ENCODE results near the gene CFAP54. TPM values are rescaled to one million over a fixed set of nuclear protein-coding genes. Genes with fewer than 3 reads are reported as not detected.

CFAP54 gene
- total and polyA plus RNA-seq, 12 donors = 0.08 to 1.00 (median 0.33) TPM; not detected in 2

DNA sequence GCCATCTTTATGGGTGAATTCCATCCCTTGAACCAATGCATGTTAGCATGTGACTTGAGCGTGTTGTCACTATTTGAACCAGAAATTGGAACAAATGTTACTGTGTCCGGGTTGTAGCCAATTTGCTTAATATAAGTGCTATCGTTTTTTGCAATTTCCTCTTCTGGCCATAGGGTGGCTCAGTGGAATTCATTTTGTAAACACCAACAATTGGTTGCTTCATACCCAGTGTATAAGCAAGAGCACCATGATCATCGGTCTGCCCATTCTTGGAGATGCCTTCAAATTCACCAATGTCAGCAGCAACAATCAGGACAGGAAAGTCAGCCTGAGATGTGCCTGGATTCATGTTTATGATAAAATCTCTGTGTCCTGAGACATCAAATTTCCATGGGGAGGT is 412.7 kb downstream of the CFAP54 start:
- Histone ChIP-seq H3K36me3 (replicated peaks in 1 of 2) (no peaks in the 10 kb centered on the region), H3K4me3 (no peak overlapping the region), H3K4me1 (replicated peaks in 1 of 2) (peaks cover 0 to 5% of the 10 kb centered on the region in 2 donors), H3K9me3 (replicated peaks in 1 of 3) (no peaks in the 10 kb centered on the region), H3K27ac (no peak overlapping the region), H3K27me3 (no peaks in the 10 kb centered on the region)
- intact Hi-C loops (cut with DNase I) = no loop called here
- TF ChIP-seq, protein P1, sequence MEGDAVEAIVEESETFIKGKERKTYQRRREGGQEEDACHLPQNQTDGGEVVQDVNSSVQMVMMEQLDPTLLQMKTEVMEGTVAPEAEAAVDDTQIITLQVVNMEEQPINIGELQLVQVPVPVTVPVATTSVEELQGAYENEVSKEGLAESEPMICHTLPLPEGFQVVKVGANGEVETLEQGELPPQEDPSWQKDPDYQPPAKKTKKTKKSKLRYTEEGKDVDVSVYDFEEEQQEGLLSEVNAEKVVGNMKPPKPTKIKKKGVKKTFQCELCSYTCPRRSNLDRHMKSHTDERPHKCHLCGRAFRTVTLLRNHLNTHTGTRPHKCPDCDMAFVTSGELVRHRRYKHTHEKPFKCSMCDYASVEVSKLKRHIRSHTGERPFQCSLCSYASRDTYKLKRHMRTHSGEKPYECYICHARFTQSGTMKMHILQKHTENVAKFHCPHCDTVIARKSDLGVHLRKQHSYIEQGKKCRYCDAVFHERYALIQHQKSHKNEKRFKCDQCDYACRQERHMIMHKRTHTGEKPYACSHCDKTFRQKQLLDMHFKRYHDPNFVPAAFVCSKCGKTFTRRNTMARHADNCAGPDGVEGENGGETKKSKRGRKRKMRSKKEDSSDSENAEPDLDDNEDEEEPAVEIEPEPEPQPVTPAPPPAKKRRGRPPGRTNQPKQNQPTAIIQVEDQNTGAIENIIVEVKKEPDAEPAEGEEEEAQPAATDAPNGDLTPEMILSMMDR (IDR thresholded peaks at IDR 0.05) = no peak
- no peak for TF ChIP-seq POLR2A (IDR thresholded peaks at IDR 0.05)
- DNase-seq = no peak
- WGBS, 4 donors = 63 to 81% (median 74%) methylated on average over 4 of the region's 4 CpGs

DNA sequence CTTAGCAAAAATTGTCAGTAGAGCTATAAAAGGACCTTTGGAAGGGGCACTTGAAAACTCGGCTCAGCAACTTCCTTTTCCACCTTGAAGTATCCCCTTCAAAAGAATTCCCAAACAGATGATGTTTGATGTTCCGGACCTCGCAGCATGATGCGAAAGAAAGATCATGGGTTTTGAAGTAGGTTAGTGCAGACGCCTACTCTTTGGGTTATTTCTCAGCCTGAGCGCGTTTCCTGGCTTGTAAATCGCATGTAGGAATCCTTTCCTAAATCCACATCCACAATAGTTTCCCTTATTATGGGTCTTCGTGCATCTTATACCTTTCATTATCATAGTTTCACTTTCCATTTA is 417.1 kb downstream of the CFAP54 start:
- intact Hi-C loops (cut with DNase I) = no loop called here
- peak in 1 of 7 donors; percentile 22 for DNase-seq
- peak overlapping the region; percentile 94 to 97 (median 95) for H3K4me3 ChIP-seq
- peaks cover 4 to 15% of the 10 kb centered on the region in 2 donors for H3K4me1 ChIP-seq (replicated peaks in 1 of 2)
- 29 to 33% (median 30%) methylated on average over 9 of the region's 9 CpGs for WGBS, 4 donors
- H3K27ac ChIP-seq = peak overlapping the region in 4 of 5 donors; percentile 67 to 86 (median 80)
- TF ChIP-seq, protein P1 (IDR thresholded peaks at IDR 0.05) = no peak
- TF ChIP-seq POLR2A (IDR thresholded peaks at IDR 0.05) = no peak
- no peaks in the 10 kb centered on the region for H3K36me3 ChIP-seq (replicated peaks in 1 of 2)
- no peaks in the 10 kb centered on the region for H3K27me3 ChIP-seq
- no peaks in the 10 kb centered on the region for H3K9me3 ChIP-seq (replicated peaks in 1 of 3)

DNA sequence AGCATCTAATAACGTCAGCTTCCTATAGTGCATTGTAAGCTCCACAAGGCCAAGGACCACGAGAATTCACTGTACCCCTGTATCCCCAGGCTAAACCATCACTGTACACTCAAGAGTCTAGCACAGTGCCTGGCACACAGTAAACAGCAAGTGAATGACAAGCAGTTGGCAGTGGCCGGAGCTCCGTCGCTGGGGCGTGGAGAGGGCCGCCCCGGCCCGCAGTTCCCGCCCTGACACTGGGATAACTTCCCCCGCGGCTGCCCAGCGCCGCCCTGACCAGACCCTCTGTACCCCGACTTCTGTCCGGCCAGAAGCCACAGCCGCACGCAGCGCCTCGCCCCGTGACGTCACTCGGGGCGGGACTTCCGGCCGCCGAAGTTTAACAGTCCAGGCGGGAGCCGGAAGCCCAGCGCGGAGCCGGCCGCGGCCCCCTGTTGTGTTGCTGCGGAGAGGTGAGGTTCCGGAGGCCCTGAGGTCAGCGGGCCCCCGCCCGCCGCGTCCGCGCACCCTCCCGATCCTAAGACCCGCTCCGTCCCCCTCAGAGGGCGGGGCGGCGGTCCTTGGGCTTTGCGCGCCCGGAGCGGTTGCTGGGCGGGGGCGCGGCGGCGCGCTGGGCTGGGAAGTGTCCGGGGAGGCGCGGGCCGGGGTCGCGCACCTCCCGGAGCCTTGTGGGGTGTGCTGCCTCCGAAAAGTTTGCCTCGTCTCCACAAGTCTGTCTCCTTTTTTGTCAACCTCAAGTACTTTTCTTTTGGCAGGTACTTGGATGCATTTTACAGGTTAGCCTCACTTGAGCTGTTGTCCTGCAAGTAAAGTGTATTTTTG is 417.7 kb downstream of the CFAP54 start, which contains the start of gene NEDD1:
Gene NEDD1 (plus strand): TSS at position 409 of the 822 bp plus-strand sequence. CDS start 2,503 bp downstream, outside the sequence.
- Histone ChIP-seq H3K27ac (peak within 1 kb of the TSS in 4 of 5 donors; percentile 67 to 86 (median 80)), H3K4me3 (peak within 1 kb of the TSS; percentile 94 to 97 (median 95)), H3K27me3 (no peaks in the 10 kb centered on the region), H3K9me3 (replicated peaks in 1 of 3) (no peaks in the 10 kb centered on the region), H3K4me1 (replicated peaks in 1 of 2) (peaks cover 4 to 15% of the 10 kb centered on the region in 2 donors), H3K36me3 (replicated peaks in 1 of 2) (no peaks in the 10 kb centered on the region)
- TF ChIP-seq, protein P1 (IDR thresholded peaks at IDR 0.05) = no peak
- peak in 1 of 2 donors; percentile 57 for TF ChIP-seq POLR2A (IDR thresholded peaks at IDR 0.05)
- intact Hi-C loops (cut with DNase I) = no loop called here
- 0 to 1% (median 0%) methylated on average over 19 to 68 of the region's 68 CpGs for WGBS, 4 donors
- peak; percentile 76 to 86 (median 83) for DNase-seq

DNA sequence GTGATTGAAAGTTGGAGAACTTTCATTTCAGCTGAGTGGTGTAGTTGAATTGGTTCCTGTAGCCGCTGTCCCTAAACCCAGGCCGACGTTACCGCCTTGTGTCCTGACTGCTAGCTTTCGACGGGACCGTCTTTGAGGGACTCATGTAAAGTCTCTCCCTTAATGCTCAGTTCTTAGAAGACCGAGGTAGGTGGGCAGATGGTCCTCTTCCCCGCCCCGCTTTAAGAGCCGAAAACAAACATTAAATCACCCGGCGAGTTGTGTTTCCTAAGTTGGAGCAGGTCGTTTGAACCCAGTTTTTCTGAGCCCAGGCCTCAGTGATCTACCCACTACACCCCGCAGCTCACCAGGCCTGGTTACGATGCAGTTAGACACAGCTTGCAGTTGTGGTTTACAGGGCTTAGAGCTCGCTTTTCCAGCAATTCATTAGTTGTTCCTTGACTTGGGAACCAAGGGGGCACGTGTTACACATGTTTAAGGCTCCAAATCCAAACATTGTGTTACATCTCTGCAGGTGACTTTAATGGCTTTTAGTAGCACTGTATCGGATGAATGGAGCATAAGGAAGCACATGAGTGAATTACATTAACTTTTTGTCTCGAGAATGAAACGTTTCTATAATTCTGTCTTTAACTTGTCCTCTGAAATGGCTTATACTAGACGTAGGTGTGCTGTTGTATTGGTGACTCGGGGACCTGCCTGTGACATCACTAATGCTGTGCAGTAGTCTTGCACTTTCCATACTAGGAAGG is 418.5 kb downstream of the CFAP54 start:
- intact Hi-C loops (cut with DNase I) = no loop called here
- no peaks in the 10 kb centered on the region for H3K9me3 ChIP-seq (replicated peaks in 1 of 3)
- no peak for TF ChIP-seq POLR2A (IDR thresholded peaks at IDR 0.05)
- TF ChIP-seq, protein P1 (IDR thresholded peaks at IDR 0.05) = no peak
- WGBS, 4 donors = 10 to 15% (median 12%) methylated on average over 17 to 23 of the region's 23 CpGs
- H3K27ac ChIP-seq = peak overlapping the region in 3 of 5 donors; percentile 78 to 86 (median 82)
- no peaks in the 10 kb centered on the region for H3K27me3 ChIP-seq
- DNase-seq = peak in 5 of 7 donors; percentile 14 to 23 (median 19)
- no peaks in the 10 kb centered on the region for H3K36me3 ChIP-seq (replicated peaks in 1 of 2)
- peak overlapping the region; percentile 94 to 97 (median 95) for H3K4me3 ChIP-seq
- peaks cover 4 to 15% of the 10 kb centered on the region in 2 donors for H3K4me1 ChIP-seq (replicated peaks in 1 of 2)
